SK-N-SH (cell line): Measurements from ENCODE around the gene SHROOM3. TPM values are rescaled to one million over a fixed set of nuclear protein-coding genes. Genes with fewer than 3 reads are reported as not detected.

Source experiments
- CTCF ChIA-PET: fragments of 300-600, 350-600 bp; formaldehyde crosslinking; extraction: SDS; loops from one replicate; lab custom pipeline; 2021; lab: Yijun Ruan, JAX
- POLR2A ChIA-PET: fragments of 350-600 bp; sonication (Branson Sonifier 250); formaldehyde crosslinking; extraction: SDS; loops from one replicate; lab custom pipeline; 2020; ENCODE audit warnings: antibody characterized with exemption, inconsistent platforms; lab: Yijun Ruan, JAX
- DNase-seq: peaks from one replicate; pipeline ENCODE4 v3.0.0; 2012
- H2AFZ ChIP-seq: fragments of 200-600 bp; sonication (generic); 2 replicates; pipeline ENCODE4 v1.8.1; 2016; ENCODE audit warnings: antibody characterized with exemption, mild to moderate bottlenecking, low read depth
- H3F3A ChIP-seq: fragments of 200-600 bp; sonication (generic); replicated peaks from 2 replicates; pipeline ENCODE3; 2016; ENCODE audit warnings: antibody characterized with exemption, mild to moderate bottlenecking; ENCODE audit not compliant: insufficient read depth
- H3K27ac ChIP-seq, 2 experiments: fragments of 200-500 bp in 1 of 2; fragments of 200-600 bp in 1 of 2; sonication (Bioruptor generic) in 1 of 2; sonication (generic), shearing (Covaris generic) in 1 of 2; 2 replicates each; pipeline versions ENCODE4 v1.5.1 to v1.6.1; 2014 to 2016; ENCODE audit warnings: low read depth in 2 of 2, inconsistent platforms in 1 of 2, low read length in 1 of 2, mild to moderate bottlenecking in 1 of 2, mixed read lengths in 1 of 2
- H3K27me3 ChIP-seq: fragments of 200-600 bp; sonication (generic), shearing (Covaris generic); 2 replicates; pipeline ENCODE4 v1.6.1; 2016; ENCODE audit warnings: mixed run types; ENCODE audit not compliant: insufficient read depth
- H3K36me3 ChIP-seq, 2 experiments: fragments of 200-500 bp in 1 of 2; fragments of 200-600 bp in 1 of 2; sonication (Bioruptor generic) in 1 of 2; sonication (generic) in 1 of 2; replicated peaks in 1 of 2; 2 replicates each; pipeline versions ENCODE3 to v1.5.1; 2014 to 2016; ENCODE audit warnings: low read length in 1 of 2, mild to moderate bottlenecking in 1 of 2; ENCODE audit not compliant: insufficient read depth in 2 of 2, control insufficient read depth in 1 of 2
- H3K4me1 ChIP-seq, 2 experiments: fragments of 200-500 bp in 1 of 2; fragments of 200-600 bp in 1 of 2; sonication (Bioruptor generic) in 1 of 2; sonication (generic), shearing (Covaris generic) in 1 of 2; 2 replicates each; pipeline versions ENCODE4 v1.5.1 to v1.6.1; 2014 to 2016; ENCODE audit warnings: low read depth in 1 of 2, low read length in 1 of 2, mixed run types in 1 of 2; ENCODE audit not compliant: insufficient read depth in 2 of 2, control insufficient read depth in 1 of 2
- H3K4me2 ChIP-seq: fragments of 200-600 bp; sonication (generic), shearing (Covaris generic); 2 replicates; pipeline ENCODE4 v1.6.1; 2017; ENCODE audit warnings: mixed run types
- H3K4me3 ChIP-seq, 2 experiments: fragments of 200-500 bp in 1 of 2; fragments of 200-600 bp in 1 of 2; sonication (Bioruptor generic) in 1 of 2; sonication (generic), shearing (Covaris generic) in 1 of 2; 2 replicates each; pipeline versions ENCODE4 v1.5.1 to v1.8.1; 2014 to 2016; ENCODE audit warnings: low read depth in 2 of 2, inconsistent platforms in 1 of 2, low read length in 1 of 2, mild to moderate bottlenecking in 1 of 2, mixed read lengths in 1 of 2, moderate library complexity in 1 of 2
- H3K79me2 ChIP-seq: fragments of 200-600 bp; sonication (generic); 2 replicates; pipeline ENCODE4 v1.8.1; 2017; ENCODE audit warnings: mild to moderate bottlenecking; ENCODE audit not compliant: insufficient read depth
- H3K9ac ChIP-seq: fragments of 200-600 bp; sonication (generic); 2 replicates; pipeline ENCODE4 v1.6.1; 2017; ENCODE audit warnings: mixed run types
- H3K9me2 ChIP-seq: fragments of 200-600 bp; sonication (generic); 2 replicates; pipeline ENCODE4 v1.6.1; 2017; ENCODE audit warnings: mixed run types
- H3K9me3 ChIP-seq: fragments of 200-600 bp; sonication (generic); 2 replicates; pipeline ENCODE4 v1.6.1; 2017; ENCODE audit warnings: mixed run types, mild to moderate bottlenecking, moderate library complexity
- H4K20me1 ChIP-seq: fragments of 200-600 bp; sonication (generic); 2 replicates; pipeline ENCODE4 v1.6.1; 2017; ENCODE audit warnings: mild to moderate bottlenecking, mixed run types; ENCODE audit not compliant: insufficient read depth
- ELF1 ChIP-seq: IDR thresholded peaks from 2 replicates; pipeline ENCODE4 v1.4.0; 2012
- GATA2 ChIP-seq: sonication (generic); formaldehyde crosslinking; IDR thresholded peaks from 2 replicates; pipeline ENCODE4 v1.5.0; 2020; ENCODE audit warnings: mild to moderate bottlenecking, missing genetic modification reagents
- NRF1 ChIP-seq: IDR thresholded peaks from 2 replicates; pipeline ENCODE4 v1.6.1; 2012; ENCODE audit warnings: low read depth, mild to moderate bottlenecking, low read length
- WGBS: methylation state at CpG from one replicate; pipeline ENCODE4 v1.1.6; 2017; ENCODE audit warnings: low lambda C conversion rate; 5-methylcytosine and 5-hydroxymethylcytosine counted together
- polyA plus RNA-seq, 3 experiments: library from polyadenylated mRNA; depleted of rRNA; stranded (reverse); fragments of >200 nt; gene quantifications; 2 replicates each; pipeline ENCODE4 v1.2.3, GENCODE V29; 2012
- TF ChIP-seq, protein P1 (sequence below): IDR thresholded peaks from 2 replicates; pipeline ENCODE4 v1.4.0; 2012; ENCODE audit warnings: low read depth, borderline replicate concordance
- TF ChIP-seq, protein P2 (sequence below): fragments of 200-600 bp; sonication (generic); IDR thresholded peaks from 2 replicates; pipeline ENCODE4 v1.6.1; 2017; ENCODE audit warnings: antibody characterized with exemption, mild to moderate bottlenecking, moderate library complexity
- TF ChIP-seq, protein P3 (sequence below): IDR thresholded peaks from 2 replicates; pipeline ENCODE4; 2012
- TF ChIP-seq, protein P4 (sequence below): IDR thresholded peaks from 2 replicates; pipeline ENCODE4 v1.4.0; 2012; ENCODE audit warnings: low read depth, borderline replicate concordance

The SHROOM3 gene
- polyA plus RNA-seq, 1 of the 3 experiments (the other 2 are of a cell fraction): 4.3 TPM

DNA sequence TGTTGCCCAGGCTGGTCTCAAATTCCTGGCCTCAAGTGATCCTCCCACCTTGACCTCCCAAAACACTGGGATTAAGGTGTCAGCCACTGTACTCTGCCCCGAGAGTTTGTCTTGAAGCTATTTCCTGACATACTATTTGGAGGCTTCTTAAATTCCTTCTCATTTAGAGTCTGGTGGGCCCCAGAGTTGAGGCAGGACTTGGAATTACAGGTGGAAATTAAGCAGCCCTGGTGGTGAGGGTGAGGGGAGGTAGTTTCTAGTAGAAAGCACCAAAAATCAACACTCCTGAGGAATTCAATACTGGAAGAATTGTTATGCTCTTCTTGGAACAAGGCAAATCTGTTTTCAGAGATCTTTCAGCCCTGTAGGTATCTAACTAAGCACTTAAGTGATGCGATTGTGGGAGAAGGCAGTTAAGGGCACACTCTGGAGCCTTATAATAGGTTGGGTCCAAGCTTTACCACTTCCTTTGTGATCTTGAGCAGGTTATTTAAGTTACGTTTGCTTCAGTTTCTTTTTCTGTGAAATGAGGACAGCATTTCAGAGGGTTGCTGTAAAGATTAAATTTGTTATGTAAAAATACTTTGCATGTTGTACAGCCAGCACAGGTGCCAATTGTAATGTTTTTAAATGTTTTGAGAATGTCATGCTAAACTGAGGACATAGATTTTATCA, 262.2 kb downstream of the SHROOM3 start:
- Histone ChIP-seq H3K9me2 (no peaks in the 10 kb centered on the region), H3K4me2 (0 out of 2 replicates have a peak overlapping the region, but pooled peaks have one; percentile 11), H3K4me3 (no peak overlapping the region), H3K36me3 (peaks cover 3 to 7% of the 10 kb centered on the region in 2 experiments), H4K20me1 (no peaks in the 10 kb centered on the region), H3K9me3 (no peaks in the 10 kb centered on the region), H2AFZ (no peak overlapping the region), H3K27me3 (no peaks in the 10 kb centered on the region), H3K4me1 (peaks cover 33% of the 10 kb centered on the region in 2 experiments), H3F3A (peaks cover 11% of the 10 kb centered on the region), H3K79me2 (peaks cover 100% of the 10 kb centered on the region), H3K27ac (no peak overlapping the region), H3K9ac (no peak overlapping the region)
- TF ChIP-seq NRF1: no peak
- TF ChIP-seq, protein P1, sequence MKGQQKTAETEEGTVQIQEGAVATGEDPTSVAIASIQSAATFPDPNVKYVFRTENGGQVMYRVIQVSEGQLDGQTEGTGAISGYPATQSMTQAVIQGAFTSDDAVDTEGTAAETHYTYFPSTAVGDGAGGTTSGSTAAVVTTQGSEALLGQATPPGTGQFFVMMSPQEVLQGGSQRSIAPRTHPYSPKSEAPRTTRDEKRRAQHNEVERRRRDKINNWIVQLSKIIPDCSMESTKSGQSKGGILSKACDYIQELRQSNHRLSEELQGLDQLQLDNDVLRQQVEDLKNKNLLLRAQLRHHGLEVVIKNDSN: no peak
- TF ChIP-seq, protein P2, sequence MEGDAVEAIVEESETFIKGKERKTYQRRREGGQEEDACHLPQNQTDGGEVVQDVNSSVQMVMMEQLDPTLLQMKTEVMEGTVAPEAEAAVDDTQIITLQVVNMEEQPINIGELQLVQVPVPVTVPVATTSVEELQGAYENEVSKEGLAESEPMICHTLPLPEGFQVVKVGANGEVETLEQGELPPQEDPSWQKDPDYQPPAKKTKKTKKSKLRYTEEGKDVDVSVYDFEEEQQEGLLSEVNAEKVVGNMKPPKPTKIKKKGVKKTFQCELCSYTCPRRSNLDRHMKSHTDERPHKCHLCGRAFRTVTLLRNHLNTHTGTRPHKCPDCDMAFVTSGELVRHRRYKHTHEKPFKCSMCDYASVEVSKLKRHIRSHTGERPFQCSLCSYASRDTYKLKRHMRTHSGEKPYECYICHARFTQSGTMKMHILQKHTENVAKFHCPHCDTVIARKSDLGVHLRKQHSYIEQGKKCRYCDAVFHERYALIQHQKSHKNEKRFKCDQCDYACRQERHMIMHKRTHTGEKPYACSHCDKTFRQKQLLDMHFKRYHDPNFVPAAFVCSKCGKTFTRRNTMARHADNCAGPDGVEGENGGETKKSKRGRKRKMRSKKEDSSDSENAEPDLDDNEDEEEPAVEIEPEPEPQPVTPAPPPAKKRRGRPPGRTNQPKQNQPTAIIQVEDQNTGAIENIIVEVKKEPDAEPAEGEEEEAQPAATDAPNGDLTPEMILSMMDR: no peak
- TF ChIP-seq, protein P3, sequence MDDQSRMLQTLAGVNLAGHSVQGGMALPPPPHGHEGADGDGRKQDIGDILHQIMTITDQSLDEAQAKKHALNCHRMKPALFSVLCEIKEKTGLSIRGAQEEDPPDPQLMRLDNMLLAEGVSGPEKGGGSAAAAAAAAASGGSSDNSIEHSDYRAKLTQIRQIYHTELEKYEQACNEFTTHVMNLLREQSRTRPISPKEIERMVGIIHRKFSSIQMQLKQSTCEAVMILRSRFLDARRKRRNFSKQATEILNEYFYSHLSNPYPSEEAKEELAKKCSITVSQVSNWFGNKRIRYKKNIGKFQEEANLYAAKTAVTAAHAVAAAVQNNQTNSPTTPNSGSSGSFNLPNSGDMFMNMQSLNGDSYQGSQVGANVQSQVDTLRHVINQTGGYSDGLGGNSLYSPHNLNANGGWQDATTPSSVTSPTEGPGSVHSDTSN: no peak
- no peak for TF ChIP-seq GATA2 (CRISPR knock-in tag)
- POLR2A ChIA-PET: no interaction called here
- CTCF ChIA-PET: interaction anchor here (1.6 kb wide), 1 partner anchor 15 kb away, joined by 4 read pairs; no protein-coding TSS in a partner anchor
- WGBS: 95% methylated on average over 3 of the region's 3 CpGs
- no peak for DNase-seq

DNA sequence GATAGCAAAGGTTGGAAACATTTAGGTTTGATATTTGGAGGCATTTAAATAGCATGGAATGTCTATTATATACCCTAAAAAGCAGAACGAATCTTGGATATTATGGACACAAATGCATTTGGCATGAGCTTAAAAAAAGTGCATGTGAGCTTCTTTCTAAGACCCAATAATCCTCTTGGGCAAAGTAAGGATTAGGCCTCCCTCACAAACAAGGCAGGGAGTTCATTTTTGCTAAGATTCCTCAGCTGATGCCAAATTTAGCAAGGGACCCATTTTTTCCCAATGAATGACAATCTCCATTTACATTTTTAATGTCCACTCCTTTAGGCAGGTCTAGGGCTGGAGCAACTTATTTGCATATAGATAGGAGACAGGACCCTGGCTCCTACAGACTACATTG, 263.1 kb downstream of the SHROOM3 start:
- 100% methylated on average over 1 of the region's 1 CpG for WGBS
- peaks cover 100% of the 10 kb centered on the region for H3K79me2 ChIP-seq
- peaks cover 41 to 42% of the 10 kb centered on the region in 2 experiments for H3K4me1 ChIP-seq
- H4K20me1 ChIP-seq: no peaks in the 10 kb centered on the region
- no peaks in the 10 kb centered on the region for H3K27me3 ChIP-seq
- no peak overlapping the region for H3K4me2 ChIP-seq
- POLR2A ChIA-PET: no interaction called here
- peaks cover 17% of the 10 kb centered on the region for H3F3A ChIP-seq
- H3K9ac ChIP-seq: no peak overlapping the region
- no peaks in the 10 kb centered on the region for H3K36me3 ChIP-seq
- no peak overlapping the region for H2AFZ ChIP-seq
- H3K27ac ChIP-seq: no peak overlapping the region
- no peaks in the 10 kb centered on the region for H3K9me2 ChIP-seq
- TF ChIP-seq, protein P1: no peak
- TF ChIP-seq, protein P4, sequence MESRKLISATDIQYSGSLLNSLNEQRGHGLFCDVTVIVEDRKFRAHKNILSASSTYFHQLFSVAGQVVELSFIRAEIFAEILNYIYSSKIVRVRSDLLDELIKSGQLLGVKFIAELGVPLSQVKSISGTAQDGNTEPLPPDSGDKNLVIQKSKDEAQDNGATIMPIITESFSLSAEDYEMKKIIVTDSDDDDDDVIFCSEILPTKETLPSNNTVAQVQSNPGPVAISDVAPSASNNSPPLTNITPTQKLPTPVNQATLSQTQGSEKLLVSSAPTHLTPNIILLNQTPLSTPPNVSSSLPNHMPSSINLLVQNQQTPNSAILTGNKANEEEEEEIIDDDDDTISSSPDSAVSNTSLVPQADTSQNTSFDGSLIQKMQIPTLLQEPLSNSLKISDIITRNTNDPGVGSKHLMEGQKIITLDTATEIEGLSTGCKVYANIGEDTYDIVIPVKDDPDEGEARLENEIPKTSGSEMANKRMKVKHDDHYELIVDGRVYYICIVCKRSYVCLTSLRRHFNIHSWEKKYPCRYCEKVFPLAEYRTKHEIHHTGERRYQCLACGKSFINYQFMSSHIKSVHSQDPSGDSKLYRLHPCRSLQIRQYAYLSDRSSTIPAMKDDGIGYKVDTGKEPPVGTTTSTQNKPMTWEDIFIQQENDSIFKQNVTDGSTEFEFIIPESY: no peak
- TF ChIP-seq ELF1: no peak
- no peaks in the 10 kb centered on the region for H3K9me3 ChIP-seq
- no peak overlapping the region for H3K4me3 ChIP-seq
- CTCF ChIA-PET: interaction anchor here (1.7 kb wide), 1 partner anchor 11 kb away, joined by 7 read pairs; no protein-coding TSS in a partner anchor
- no peak for DNase-seq
